WTC11 (cell line): ENCODE data around the gene MKNK2. TPM values are rescaled to one million over a fixed set of nuclear protein-coding genes. Genes with fewer than 3 reads are reported as not detected.

Experiments used
- ATAC-seq: fragments of 200-7000 bp; cut with Tn5 transposase; 2 replicates; pipeline ENCODE4 v1.10.0; 2021; ENCODE audit warnings: mild to moderate bottlenecking, moderate library complexity
- CTCF ChIA-PET: fragments of 300-600 bp; sonication (Branson Sonifier 250); formaldehyde crosslinking; loops from one replicate; lab custom pipeline; 2021; ENCODE audit warnings: antibody characterized with exemption; lab: Charles Lee
- POLR2A ChIA-PET: fragments of 350-600 bp; sonication (Branson Sonifier 250); formaldehyde crosslinking; loops from one replicate; lab custom pipeline; 2021; ENCODE audit warnings: antibody characterized with exemption; lab: Charles Lee
- DNase-seq: peaks from one replicate; pipeline ENCODE4 v3.0.0; 2021; ENCODE audit warnings: low spot score
- H3K27ac Mint-ChIP-seq: 2 replicates; pipeline ENCODE4 v1.8.0; 2021; ENCODE audit warnings: mixed read lengths
- H3K27me3 Mint-ChIP-seq: 2 replicates; pipeline ENCODE4 v1.8.0; 2021; ENCODE audit warnings: low read depth, mild to moderate bottlenecking, moderate library complexity, mixed read lengths
- H3K36me3 Mint-ChIP-seq: 2 replicates; pipeline ENCODE4 v1.8.0; 2021; ENCODE audit warnings: mixed read lengths
- H3K4me1 Mint-ChIP-seq: 2 replicates; pipeline ENCODE4 v1.8.0; 2022; ENCODE audit warnings: mixed read lengths
- H3K4me3 Mint-ChIP-seq: 2 replicates; pipeline ENCODE4 v1.8.0; 2021; ENCODE audit warnings: mild to moderate bottlenecking, moderate library complexity, mixed read lengths
- H3K9me3 Mint-ChIP-seq: 2 replicates; pipeline ENCODE4 v1.8.0; 2021; ENCODE audit warnings: mixed read lengths
- ATF6 ChIP-seq: sonication (generic); formaldehyde crosslinking; IDR thresholded peaks from 2 replicates; pipeline ENCODE4 v1.8.1; 2023; ENCODE audit warnings: mild to moderate bottlenecking, missing genetic modification reagents
- CBFB ChIP-seq: sonication (generic); formaldehyde crosslinking; IDR thresholded peaks from 2 replicates; pipeline ENCODE4 v1.8.1; 2022; ENCODE audit warnings: mild to moderate bottlenecking, low read depth, missing genetic modification reagents
- CREM ChIP-seq: sonication (generic); formaldehyde crosslinking; IDR thresholded peaks from 2 replicates; pipeline ENCODE4 v1.8.1; 2022; ENCODE audit warnings: mild to moderate bottlenecking, missing genetic modification reagents, moderate library complexity
- CTCF ChIP-seq: fragments of 200-600 bp; IDR thresholded peaks from 2 replicates; pipeline ENCODE4 v1.8.0; 2022; ENCODE audit warnings: antibody characterized with exemption
- E2F1 ChIP-seq: sonication (generic); formaldehyde crosslinking; IDR thresholded peaks from 2 replicates; pipeline ENCODE4 v1.8.0; 2022; ENCODE audit warnings: mild to moderate bottlenecking, missing genetic modification reagents
- ELF4 ChIP-seq: sonication (generic); formaldehyde crosslinking; IDR thresholded peaks from 2 replicates; pipeline ENCODE4 v1.8.1; 2022; ENCODE audit warnings: low read depth, mild to moderate bottlenecking, moderate library complexity, missing genetic modification reagents
- EMX1 ChIP-seq: fragments of 250-450 bp; sonication (Bioruptor Pico); IDR thresholded peaks from 2 replicates; pipeline ENCODE4 v1.8.0; 2021; ENCODE audit warnings: mild to moderate bottlenecking
- ESRRA ChIP-seq: sonication (generic); formaldehyde crosslinking; IDR thresholded peaks from 2 replicates; pipeline ENCODE4 v1.8.1; 2022; ENCODE audit warnings: mild to moderate bottlenecking, missing genetic modification reagents, borderline replicate concordance
- ETV6 ChIP-seq: sonication (generic); formaldehyde crosslinking; IDR thresholded peaks from 2 replicates; pipeline ENCODE4 v1.8.1; 2022; ENCODE audit warnings: mild to moderate bottlenecking, missing genetic modification reagents
- GABPB1 ChIP-seq: sonication (generic); formaldehyde crosslinking; IDR thresholded peaks from 2 replicates; pipeline ENCODE4 v1.8.1; 2023; ENCODE audit warnings: mild to moderate bottlenecking, missing genetic modification reagents
- NR1H2 ChIP-seq: sonication (generic); formaldehyde crosslinking; IDR thresholded peaks from 2 replicates; pipeline ENCODE4 v1.9.0; 2021; ENCODE audit warnings: mild to moderate bottlenecking, moderate library complexity, missing genetic modification reagents
- USF2 ChIP-seq: sonication (generic); formaldehyde crosslinking; IDR thresholded peaks from 2 replicates; pipeline ENCODE4 v1.8.1; 2023; ENCODE audit warnings: mild to moderate bottlenecking, missing genetic modification reagents, moderate library complexity
- ZNF121 ChIP-seq: sonication (generic); formaldehyde crosslinking; IDR thresholded peaks from 2 replicates; pipeline ENCODE4 v1.8.0; 2023; ENCODE audit warnings: missing genetic modification reagents
- ZNF219 ChIP-seq: sonication (generic); formaldehyde crosslinking; IDR thresholded peaks from 2 replicates; pipeline ENCODE4 v1.8.0; 2023; ENCODE audit warnings: missing genetic modification reagents, mild to moderate bottlenecking, borderline replicate concordance
- ZNF532 ChIP-seq: fragments of 250-450 bp; sonication (Bioruptor Pico); IDR thresholded peaks from 2 replicates; pipeline ENCODE4 v1.9.0; 2021; ENCODE audit warnings: mild to moderate bottlenecking, borderline replicate concordance
- ZSCAN18 ChIP-seq: fragments of 250-450 bp; sonication (Bioruptor Pico); IDR thresholded peaks from 2 replicates; pipeline ENCODE4 v2.1.2; 2022; ENCODE audit warnings: mild to moderate bottlenecking, moderate library complexity
- total RNA-seq: library from RNA; stranded (reverse); gene quantifications from 3 replicates; pipeline ENCODE4 v1.2.3, GENCODE V29; 2021

The MKNK2 gene
- total RNA-seq, 1 experiment from 2014 or later: 165 TPM

GRCh38 chr19:2072757-2073551 lies 21.9 kb upstream of the MKNK2 start:
- TF ChIP-seq ATF6 (CRISPR knock-in tag) (no peak), E2F1 (CRISPR knock-in tag) (no peak), CREM (no peak), ESRRA (CRISPR knock-in tag) (no peak), ELF4 (CRISPR knock-in tag) (no peak)
- TF ChIP-seq, all 79 proteins: peak for 0
- ChIA-PET CTCF (no interaction called here), POLR2A (interaction anchor here (1.2 kb wide), 1 partner anchor 24 kb away, joined by 4 read pairs; no protein-coding TSS in a partner anchor)
- Mint-ChIP-seq H3K27me3 (no peaks in the 10 kb centered on the region; the same call in 1 of the 2 replicates), H3K4me3 (no peak overlapping the region), H3K27ac (no peak overlapping the region), H3K4me1 (0 out of 2 replicates have a peak, but pooled peaks cover 2% of the 10 kb centered on the region), H3K9me3 (no peaks in the 10 kb centered on the region), H3K36me3 (peaks cover 9% of the 10 kb centered on the region)
- DNase-seq: no peak
- no peak for ATAC-seq

- DNase-seq (no peak), ATAC-seq (no peak)
- Mint-ChIP-seq H3K27ac (peak overlapping the region; percentile 15; the same call in 1 of the 2 replicates), H3K27me3 (no peaks in the 10 kb centered on the region; the same call in 1 of the 2 replicates), H3K36me3 (peaks cover 7% of the 10 kb centered on the region), H3K9me3 (no peaks in the 10 kb centered on the region), H3K4me3 (no peak overlapping the region), H3K4me1 (0 out of 2 replicates have a peak, but pooled peaks cover 2% of the 10 kb centered on the region)
- POLR2A ChIA-PET: interaction anchor here (0.6 to 1.5 kb wide), 4 partner anchors 20 to 72 kb away, joined by 3 to 7 read pairs (median 4); no protein-coding TSS in a partner anchor
- CTCF ChIA-PET: interaction anchor here (1.1 to 1.5 kb wide), 3 partner anchors 9 to 52 kb away, joined by 4 to 9 read pairs (median 6); partner anchors contain the start of gene MOB3A
- TF ChIP-seq CTCF: no peak
Observed at GRCh38 chr19:2070986-2071673, 20.1 kb upstream of the MKNK2 start.

GRCh38 chr19:2070436-2070827 lies 19.4 kb upstream of the MKNK2 start:
- H3K36me3 Mint-ChIP-seq: peaks cover 7% of the 10 kb centered on the region
- no peak overlapping the region for H3K27ac Mint-ChIP-seq
- H3K4me1 Mint-ChIP-seq: 0 out of 2 replicates have a peak, but pooled peaks cover 2% of the 10 kb centered on the region
- CTCF ChIA-PET: interaction anchor here (0.5 to 1.8 kb wide), 15 partner anchors 9 to 141 kb away, joined by 3 to 12 read pairs (median 4); partner anchors contain the start of gene MOB3A
- ATAC-seq: no peak
- POLR2A ChIA-PET: interaction anchor here (0.6 to 1.5 kb wide), 4 partner anchors 19 to 73 kb away, joined by 3 to 7 read pairs (median 4); no protein-coding TSS in a partner anchor
- H3K4me3 Mint-ChIP-seq: no peak overlapping the region
- DNase-seq: no peak
- no peaks in the 10 kb centered on the region for H3K9me3 Mint-ChIP-seq
- no peaks in the 10 kb centered on the region; the same call in 1 of the 2 replicates for H3K27me3 Mint-ChIP-seq
- no peak for TF ChIP-seq GABPB1
- no peak for TF ChIP-seq ELF4 (CRISPR knock-in tag)
- TF ChIP-seq CBFB (CRISPR knock-in tag): no peak
- TF ChIP-seq EMX1: no peak
- no peak for TF ChIP-seq ZNF532 (CRISPR knock-in tag)
- no peak for TF ChIP-seq ETV6 (CRISPR knock-in tag)
- no peak for TF ChIP-seq NR1H2 (CRISPR knock-in tag)
- no peak for TF ChIP-seq ZNF219 (CRISPR knock-in tag)
- no peak for TF ChIP-seq ESRRA (CRISPR knock-in tag)
- TF ChIP-seq ZSCAN18 (CRISPR knock-in tag): no peak
- no peak for TF ChIP-seq CREM
- no peak for TF ChIP-seq USF2 (CRISPR knock-in tag)
- TF ChIP-seq ZNF121: no peak
